Endometrium (tissue), 2 donors: ENCODE measurements around the gene SWSAP1.
A peak's percentile ranks its signal among the peaks of the same experiment; 100 is the strongest.
"Not testable (repeated sequence)": the region's sequence is repeated elsewhere in the genome, so short reads cannot be mapped to it uniquely, and the experiment has no call there.

ENCODE experiments used
- FAIRE-seq: peaks from 2 replicates; lab custom pipeline; 2012; peaks lifted over from hg19 to GRCh38; lab: Jason Lieb, UNC
- donor health status: control.
- donor health status: control.

Gene SWSAP1

DNA sequence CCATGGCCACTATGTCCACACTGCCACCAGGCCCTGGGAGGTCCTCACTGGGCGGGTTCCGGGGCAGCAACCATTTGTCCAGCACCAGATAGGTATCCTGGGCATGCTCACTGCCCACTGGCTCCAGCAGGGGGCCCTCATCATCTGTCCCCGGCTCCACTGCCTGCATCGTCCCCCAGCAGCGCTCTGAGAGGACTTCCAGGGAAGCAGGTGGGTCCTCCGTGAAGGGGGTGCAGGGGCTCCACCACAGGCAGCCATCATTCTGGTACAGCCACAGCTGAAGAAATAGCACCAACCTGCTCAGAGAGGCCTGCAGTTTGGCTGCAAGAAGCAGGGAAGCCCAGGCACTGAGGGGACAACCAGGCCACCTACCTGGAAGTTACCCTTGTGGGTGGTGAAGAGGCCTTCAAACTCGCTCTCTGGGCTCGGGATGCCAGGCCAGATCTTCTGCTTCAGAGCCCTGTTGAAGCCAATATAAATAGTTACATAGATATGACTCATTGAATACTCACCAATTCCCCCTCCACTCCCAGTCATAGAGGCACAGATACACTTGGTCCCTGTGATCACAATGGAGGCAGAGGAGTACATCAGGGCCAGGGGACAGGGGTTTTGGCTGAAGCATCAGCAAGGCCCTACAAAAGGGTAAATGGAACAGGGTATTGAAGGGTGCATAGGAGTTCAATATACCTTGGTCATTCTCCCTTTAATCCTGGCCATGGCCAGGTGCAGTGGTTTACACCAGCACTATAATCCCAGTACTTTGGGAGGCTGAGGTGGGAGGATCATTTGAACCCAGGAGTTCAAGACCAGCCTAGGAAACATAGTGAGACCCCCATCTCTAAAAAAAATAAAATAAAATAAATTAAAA, 4.1 kb downstream of the SWSAP1 start:
- no peak for FAIRE-seq

DNA sequence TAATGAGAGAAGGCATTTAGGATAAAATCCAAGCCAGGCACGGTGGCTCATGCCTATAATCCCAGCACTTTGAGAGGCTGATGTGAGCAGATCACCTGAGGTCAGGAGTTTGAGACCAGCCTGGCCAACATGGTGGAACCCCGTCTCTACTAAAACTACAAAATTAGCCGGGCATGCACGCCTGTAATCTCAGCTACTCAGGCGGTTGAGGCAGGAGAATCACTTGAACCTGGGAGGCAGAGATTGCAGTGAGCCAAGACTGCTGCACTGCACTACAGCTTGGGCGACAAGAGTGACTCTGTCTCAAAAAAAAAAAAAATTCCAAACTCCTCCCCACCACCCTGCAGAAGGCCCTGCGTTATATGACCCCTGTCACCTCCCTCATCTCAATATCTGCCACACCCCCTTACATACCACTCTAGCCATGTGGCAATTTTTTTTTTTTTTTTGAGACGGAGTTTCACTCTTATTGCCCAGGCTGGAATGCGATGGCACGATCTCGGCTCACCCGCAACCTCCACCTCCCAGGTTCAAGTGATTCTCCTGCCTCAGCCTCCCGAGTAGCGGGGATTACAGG, 4.9 kb downstream of the SWSAP1 start:
- not testable (repeated sequence) for FAIRE-seq

DNA sequence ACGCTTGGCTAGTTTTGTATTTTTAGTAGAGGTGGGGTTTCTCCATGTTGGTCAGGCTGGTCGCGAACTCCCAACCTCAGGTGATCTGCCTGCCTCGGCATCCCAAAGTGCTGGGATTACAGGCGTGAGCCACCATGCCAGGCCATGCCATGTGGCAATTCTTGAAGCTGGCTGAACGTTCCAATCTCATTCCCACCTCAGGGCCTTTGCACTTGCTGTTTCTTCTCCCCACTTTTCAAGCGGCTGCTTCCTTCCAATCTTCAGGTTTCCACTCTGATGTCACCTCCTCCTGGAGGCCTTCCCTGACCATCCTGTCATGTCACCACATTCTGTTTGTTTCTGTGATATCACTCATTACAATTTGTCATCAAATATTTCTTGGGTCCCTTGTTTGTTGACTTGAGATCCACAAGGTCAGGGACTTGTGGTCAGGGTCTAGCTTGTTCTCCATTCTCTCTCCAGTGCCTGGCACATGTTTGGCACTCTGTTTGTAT, 5.4 kb downstream of the SWSAP1 start:
- no peak for FAIRE-seq

DNA sequence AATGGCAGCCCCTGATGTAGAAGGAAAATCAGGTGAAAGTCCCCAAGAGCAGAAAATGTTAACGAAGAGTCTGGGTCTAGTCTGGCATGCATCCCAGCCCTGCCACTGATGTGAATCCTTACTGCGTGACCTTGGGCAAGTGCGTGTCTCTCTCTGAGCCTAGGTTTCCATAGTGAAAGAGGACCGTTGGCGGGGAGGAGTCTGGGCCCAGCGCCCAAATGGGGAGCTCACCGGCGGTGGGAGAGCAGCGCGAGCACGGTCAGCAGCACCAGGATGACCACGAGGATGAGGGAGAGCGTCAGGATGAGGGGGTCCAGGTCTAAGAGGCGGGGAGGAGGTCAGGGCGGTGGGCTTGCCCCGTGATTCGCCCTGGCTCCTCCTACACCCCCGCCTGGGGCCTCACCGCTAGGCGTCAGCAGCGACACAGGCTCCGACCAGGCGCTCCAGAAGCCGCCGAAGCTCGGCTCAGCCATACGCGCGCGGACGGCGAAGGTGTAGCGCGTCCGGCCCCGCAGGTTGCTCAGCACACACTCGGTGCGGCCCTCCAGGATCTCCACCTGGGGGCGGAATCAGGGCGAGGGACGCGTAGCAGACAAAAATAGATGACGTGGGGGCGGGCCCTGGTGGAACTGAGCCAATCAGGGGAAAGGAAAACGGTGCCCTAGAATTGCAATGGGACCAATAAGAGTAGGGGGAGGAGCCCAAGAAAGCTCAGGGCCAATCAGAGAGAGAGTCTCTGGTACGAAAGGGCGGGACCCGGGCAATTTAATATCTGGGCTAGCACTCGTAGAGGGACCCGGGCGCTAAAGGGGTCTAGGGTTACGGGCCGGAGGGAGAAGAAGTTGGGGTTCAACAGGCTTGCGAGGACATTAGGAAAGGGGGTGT, 6.4 kb downstream of the SWSAP1 start:
- FAIRE-seq = peak; percentile 59

DNA sequence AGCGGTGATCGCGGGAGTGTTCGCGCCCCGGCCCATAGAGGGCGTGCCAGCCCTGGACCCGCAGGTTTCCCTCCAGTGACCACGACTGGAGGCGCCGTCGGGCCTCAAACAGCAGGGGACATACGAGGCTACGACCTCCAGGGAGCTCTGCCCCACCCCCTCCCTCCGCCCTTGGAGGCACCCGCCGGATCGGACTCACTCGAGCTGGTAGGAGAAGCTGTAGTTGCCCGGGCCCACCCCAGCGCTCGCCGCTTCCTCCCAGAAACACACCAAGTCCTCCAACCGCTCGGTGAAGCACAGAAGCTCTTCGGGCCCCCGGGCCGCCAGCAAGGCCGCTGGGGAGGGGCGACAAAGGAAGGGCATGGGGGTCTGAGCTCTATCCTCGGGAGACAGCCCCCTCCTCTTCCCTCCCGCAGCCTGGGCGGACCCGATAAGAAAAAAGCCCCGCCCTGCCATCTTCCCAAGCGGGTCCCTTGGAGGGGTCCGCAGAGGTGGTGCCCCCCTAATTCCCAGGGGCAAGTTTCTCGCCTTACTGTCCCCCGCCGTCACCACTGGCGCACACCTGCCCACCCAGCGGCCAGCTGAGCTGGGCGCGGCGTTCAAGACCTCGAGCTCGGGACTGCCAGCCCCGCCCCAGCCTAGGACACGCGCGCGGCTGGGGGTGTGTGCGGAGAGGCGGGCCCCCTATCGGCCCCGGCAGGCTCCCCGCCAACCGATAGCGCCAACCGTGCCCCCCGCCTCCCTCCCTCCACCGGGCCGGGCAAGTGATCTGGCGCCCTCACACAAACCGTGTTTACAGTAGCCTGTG, 8.6 kb downstream of the SWSAP1 start:
- no peak for FAIRE-seq

DNA sequence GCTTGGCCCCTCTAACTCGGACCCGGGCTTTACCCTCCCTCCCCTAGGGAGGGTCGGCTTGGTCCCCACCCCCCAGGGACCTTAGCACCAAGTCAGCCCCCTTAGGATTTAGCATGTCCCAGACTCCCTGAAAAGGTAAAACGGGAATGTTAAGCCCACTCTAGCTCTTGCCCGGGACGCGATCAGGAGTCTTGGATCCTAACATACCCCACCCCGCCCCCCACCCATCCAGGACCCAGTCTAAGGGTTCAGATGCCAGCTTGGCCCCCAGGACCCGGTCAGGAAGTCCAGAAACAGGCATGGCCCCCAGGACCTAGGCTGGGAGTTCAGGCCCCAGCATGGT, 9.2 kb downstream of the SWSAP1 start:
- FAIRE-seq = no peak

DNA sequence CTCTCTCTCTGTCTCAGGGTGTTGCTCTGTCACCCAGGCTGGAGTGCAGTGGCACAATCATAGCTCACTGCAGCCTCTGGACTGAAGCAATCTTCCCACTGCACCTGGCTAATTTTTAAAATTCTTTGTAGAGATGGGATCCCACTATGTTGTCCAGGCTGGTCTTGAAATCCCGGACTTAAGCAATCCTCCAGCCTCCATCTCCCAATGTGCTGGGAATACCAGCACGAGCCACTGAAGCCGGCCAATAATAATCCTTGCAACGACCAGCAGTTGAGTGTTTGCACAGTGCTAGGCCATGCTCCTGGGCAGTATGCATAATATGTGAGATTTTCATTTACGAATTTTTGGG, 10.3 kb downstream of the SWSAP1 start:
- no peak for FAIRE-seq

DNA sequence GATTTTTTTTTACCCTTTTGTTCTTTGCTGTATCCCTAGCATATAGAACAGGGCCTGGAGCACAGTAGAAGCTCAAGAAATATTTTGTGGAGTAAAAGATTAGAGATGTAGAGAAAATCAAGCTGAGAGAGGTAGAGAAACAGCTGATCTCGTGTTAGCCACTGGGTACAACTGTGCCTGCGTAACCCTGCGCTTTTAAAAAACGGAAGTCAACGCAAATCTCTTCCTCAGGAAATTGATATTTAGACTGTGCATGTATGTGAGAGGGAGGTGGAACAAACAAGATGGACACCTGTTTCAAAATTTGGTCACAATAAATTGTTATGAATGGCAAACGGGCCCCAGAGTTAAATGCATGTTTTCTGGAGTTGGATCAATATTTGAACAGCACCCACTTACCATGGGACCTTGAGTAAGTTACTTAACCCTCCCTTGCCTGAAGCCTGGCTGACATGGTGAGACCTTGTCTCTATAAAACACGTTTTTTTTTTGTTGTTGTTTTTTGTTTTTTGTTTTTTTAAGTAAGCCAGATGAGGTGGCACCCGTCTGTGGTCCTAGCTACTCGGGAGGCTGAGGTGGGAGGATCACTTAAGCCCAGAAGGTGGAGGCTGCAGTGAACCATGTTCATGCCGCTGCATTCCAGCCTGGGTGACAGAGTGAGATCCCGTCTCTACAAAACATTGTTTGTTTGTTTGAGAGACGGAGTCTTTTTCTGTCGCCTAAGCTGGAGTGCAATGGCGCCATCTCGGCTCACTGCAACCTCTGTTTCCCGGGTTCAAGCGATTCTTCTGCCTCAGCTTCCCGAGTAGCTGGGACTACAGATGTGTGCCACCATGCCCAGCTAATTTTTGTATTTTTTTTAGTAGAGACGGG, 12.9 kb downstream of the SWSAP1 start:
- no peak for FAIRE-seq

DNA sequence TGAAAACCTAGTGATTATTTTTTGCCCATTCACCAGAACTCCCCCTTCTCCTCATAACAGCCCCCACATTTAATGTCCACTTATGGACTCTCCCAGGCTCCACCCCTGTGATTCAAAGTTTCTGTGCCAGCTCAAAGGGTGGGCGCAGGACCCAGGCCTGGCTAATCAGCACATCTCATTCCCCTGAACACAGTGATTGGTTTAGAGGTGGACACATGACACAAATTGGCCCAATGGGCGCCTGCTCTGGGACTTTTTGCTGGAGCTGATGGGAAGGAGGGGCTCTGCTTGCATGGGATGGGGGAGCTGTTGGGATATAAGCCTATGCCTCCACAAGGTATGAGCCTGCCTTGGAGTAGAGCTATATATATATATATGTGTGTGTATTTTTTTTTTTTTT, 15.9 kb downstream of the SWSAP1 start:
- no peak for FAIRE-seq

DNA sequence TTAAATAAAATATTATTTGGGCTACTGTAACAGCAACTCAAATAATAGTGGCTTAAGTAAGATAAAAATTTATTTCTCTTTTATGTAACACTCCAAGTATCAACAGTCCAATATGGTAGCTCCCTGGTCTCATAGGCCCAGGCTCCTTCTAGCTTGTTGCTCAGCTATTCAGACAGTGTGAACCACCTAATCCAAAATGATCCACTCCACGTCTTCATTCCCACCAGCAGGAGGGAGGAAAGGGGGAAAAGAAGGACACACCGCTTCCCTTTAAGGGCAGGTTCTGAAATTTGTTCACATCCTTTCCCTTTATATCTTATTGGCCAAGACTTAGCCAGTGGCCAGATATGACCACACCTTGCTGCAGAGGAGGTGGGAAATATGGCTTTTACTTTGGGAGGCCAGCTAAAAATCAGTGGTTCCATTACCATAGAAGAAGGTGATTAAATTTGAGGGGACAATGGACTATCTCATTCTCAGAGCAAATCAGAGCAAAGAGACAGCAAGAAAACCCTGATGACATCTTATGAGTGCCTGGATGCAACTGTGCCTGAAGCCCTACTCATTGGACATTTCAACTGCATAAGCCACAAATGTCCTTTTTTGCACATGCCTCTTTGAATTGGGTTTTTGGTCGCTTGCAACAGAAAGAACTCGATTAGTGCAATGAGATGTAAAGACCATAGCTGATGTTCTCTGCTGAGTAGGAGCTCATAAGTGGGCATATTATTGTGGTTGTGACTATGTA, 16.6 kb downstream of the SWSAP1 start:
- FAIRE-seq = no peak

DNA sequence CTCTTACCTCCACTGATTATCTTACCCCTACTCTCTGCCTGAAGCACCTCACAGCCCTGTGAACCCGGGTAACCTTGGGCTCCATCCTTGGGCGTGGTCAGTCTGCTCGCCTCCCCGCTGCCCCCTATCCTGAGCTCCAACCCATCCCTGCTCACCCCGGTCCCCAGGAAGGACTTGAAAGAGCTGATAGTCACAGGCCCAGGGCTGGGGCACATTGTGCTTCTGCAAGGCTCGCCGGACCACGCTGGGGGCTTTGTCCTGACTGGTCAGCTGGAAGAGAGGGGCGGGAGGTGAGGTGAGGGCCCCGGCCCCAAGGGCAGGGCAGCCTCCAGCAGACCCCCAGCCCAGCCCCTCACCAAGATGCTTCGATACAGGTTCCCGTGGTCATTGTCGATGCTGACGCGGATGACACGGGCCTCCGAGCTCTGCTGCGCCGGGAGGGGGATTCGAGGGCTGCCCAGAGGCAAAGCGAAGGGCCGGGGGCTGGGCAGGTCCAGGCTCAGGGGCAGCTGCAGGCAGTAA, 22.7 kb downstream of the SWSAP1 start:
- FAIRE-seq = no peak

DNA sequence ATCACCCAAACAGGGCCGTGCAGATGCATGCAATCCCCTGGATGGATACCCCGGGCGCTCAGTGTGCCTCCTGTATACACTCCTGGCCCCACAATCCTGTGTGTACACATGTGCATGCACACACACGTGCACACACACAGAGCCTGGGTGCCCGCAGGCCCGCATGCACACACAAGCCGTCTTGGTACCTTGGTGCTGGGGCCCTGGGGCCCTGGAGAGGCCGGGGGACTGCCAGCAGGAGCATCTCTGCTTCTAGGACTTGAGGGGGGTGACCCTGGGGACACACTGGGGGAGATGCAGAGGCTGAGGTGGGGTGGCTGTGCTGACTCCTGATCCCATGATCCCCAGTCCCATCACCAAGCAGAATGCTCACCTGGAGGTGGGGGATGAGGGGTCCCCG, 25.2 kb downstream of the SWSAP1 start:
- FAIRE-seq = no peak

DNA sequence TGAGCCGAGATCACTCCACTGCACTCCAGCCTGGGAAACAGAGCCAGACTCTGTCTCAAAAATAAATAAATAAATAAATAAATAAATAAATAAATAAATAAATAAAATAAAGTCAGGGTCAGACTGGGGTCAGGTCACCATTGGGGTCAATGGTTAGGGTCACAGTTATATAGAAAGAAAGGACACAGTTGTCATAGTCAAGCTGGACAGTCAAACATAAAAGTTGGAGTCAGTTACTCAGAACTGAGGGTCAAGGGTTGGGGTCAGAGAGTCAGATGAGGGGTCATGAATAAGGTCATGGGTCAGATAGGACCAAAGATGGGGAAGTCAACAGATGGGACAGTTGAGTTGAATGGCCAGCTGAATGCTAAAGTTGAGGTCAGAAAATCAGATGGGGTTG, 26.3 kb downstream of the SWSAP1 start:
- FAIRE-seq = no peak

DNA sequence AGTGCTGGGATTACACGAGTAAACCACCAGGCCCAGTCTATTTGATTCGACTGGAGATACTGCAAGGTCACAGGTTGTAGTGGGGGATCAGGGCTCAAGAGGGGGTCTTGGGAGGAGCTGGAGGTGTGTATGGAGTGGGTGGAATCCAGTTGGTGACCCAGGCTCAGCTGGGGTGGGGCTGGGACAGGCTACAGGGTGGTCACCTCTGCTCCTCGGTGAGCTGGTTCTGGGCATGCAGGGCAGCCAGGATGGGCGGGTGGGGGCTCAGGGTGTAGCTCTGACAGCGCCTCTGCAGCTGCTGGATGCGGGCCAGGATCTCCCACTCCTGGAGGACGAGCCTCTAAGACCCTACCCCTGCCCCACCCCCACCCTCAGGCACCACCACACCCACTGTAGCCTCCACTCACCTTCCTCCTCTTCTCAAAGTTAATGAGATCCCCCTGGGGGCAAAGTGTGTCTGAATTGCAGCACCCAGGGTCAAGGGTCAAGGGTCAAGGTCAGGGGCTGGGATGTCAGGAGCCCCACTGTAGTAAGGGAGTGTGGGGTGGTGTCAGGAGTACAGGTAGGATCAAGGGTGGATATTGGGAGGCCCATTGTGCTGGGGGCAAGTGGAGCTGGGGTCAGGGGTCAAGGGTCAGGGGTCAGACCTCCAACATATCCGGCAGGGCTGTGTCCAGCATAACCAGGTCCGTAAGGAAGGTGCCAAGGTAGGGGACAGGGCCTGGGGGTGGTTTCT, 27.5 kb downstream of the SWSAP1 start:
- FAIRE-seq = no peak

DNA sequence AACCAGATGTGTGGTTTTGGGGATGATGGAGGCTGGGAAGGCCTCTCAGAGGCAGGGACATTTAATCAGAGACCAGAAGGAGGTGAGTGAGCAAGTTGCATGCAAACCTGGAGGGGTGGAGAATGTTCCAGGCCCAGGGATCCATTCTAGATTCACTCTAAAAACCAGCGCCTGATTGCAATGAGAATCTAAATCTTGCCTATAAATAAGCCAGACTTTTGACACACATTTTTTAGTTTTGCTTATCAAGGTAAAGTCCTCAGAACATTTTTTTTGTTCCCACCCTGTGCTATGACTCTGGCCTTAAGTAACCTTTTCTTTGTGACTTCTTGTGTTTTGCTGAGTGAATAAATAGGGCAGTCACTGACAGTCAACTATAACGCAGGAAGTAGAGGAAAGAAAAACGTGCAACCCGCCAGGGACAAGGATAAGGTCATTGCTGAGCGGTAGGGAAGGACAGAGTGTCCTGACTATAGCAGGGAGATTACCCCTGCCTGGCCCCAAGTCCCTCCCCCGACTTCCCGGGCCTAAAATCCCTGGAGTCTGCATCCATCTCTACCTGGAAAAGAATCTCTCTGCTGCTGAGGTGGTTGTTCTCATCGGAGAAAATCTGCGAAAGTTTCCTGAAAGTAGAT, 30.2 kb downstream of the SWSAP1 start:
- no peak for FAIRE-seq

DNA sequence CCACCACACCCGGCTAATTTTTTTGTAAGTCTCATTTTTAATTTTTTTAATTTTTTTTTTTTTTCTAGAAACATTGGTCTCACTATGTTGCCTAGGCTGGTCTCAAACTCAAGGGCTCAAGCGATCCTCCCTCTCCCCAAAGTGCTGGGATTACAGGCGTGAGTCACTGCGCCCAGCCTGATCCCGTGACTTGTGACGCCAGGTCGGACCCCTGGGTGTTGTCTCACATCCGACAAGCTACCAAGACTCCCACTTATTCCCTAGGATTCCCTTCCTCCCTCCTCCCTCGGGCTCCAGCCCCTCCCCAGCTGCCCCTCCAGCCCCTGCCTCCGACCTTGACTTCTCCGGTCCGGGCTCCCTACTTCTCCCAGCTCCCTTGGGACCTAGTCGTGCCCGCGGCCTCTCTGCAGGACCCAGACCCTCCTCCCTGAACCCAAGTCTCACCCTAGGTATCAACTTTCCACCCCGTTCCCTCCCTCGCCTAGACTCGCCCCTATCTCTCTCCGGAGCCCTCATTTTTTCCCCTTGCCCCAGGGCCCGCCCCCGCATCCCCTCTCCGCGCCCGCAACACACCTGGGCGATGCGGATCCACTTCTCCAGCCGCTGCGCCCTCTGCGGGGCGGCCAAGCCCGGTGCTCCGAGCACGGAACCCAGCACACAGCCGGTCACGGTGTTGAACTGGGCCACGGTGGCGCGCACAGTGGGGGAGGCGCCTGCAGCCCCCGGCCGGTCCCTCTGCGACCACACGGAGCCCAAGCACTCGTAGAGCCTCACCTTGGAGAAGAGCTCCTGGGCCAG, 31.6 kb downstream of the SWSAP1 start:
- FAIRE-seq = no peak

DNA sequence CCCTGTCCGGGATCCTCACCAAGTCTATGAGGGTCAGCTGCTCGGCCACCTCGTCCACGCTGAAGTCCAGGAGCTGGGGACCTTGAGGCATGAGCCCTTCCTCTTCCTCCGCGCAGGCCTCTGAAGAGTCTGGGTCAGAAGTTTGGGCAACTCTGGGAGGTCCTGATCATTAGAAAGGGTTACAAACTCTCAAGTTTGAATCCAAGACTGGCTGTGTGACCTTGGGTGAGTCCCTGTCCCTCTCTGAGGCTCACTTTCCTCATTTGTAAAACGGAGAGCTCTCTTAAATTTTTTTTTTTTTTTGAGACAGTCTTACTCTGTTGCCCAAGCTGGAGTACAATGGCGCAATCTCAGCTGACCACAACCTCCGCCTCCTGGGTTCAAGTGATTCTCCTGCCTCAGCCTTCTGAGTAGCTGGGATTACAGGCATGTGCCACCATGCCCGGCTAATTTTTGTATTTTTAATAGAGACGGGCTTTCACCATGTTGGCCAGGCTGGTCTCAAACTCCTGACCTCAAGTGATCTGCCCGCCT, 32.3 kb downstream of the SWSAP1 start:
- FAIRE-seq = not testable (repeated sequence)

DNA sequence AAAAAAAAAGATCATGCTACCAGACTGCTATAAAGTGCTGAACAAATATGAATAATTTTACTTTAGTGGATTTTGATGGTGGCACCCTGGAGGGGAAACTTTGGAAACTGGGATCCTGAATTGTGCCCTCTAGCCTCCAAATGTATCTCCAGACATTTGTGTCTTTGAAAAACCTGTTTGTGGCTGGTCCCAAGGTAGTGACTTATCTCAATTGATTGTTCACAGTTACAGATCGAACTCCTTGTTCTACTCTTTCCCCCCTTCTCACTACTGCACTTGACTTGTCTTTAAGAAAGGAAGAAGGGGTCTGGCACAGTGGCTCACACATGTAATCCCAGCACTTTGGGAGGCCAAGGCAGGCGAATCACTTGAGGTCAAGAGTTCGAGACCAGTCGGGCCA, 34.1 kb downstream of the SWSAP1 start:
- no peak for FAIRE-seq
